PC-3 (cell line): ENCODE data around the gene PARVA. TPM values are rescaled to one million over a fixed set of nuclear protein-coding genes. Genes with fewer than 3 reads are reported as not detected.

Source experiments
- ATAC-seq: fragments of 200-7000 bp; cut with Tn5 transposase; 2 replicates; pipeline ENCODE4 v1.9.1; 2020; ENCODE audit warnings: mild to moderate bottlenecking, moderate library complexity
- BruUV-seq: library from RNA; stranded (reverse); fragments of 400-500 nt; replicated peaks from 2 replicates; lab custom pipeline; 2021; lab: Mats Ljungman, UMichigan
- CTCF ChIA-PET: fragments of 300-600 bp; sonication (Branson Sonifier 250); formaldehyde crosslinking; loops from one replicate; lab custom pipeline; 2022; ENCODE audit warnings: antibody characterized with exemption; lab: Charles Lee
- POLR2A ChIA-PET: fragments of 300-600 bp; sonication (Branson Sonifier 250); formaldehyde crosslinking; loops from one replicate; lab custom pipeline; 2022; ENCODE audit warnings: antibody characterized with exemption; ENCODE audit not compliant: unreplicated experiment; lab: Charles Lee
- DNase-seq: peaks from one replicate; pipeline ENCODE4 v3.0.0-alpha.2; 2015
- H2AFZ ChIP-seq: fragments of 300-600 bp; sonication (generic); 2 replicates; pipeline ENCODE4 v1.6.0; 2016; ENCODE audit warnings: antibody characterized with exemption, low read length
- H3F3A ChIP-seq: fragments of 300-600 bp; sonication (generic); one replicate; pipeline ENCODE4 v1.6.0; 2017; ENCODE audit warnings: antibody characterized with exemption, low read length, control low read depth, mild to moderate bottlenecking; ENCODE audit not compliant: unreplicated experiment
- H3K27ac ChIP-seq: fragments of 300-600 bp; sonication (generic); 2 replicates; pipeline ENCODE4 v1.5.1; 2016; ENCODE audit warnings: mild to moderate bottlenecking, low read length
- H3K27me3 ChIP-seq: fragments of 300-600 bp; sonication (generic); 2 replicates; pipeline ENCODE4 v1.6.1; 2016; ENCODE audit warnings: low read length, mixed read lengths
- H3K36me3 ChIP-seq: fragments of 300-600 bp; sonication (generic); 2 replicates; pipeline ENCODE4 v1.6.1; 2016; ENCODE audit warnings: low read depth, mixed run types, low read length, mixed read lengths
- H3K4me1 ChIP-seq: fragments of 300-600 bp; sonication (generic); 2 replicates; pipeline ENCODE4 v1.5.1; 2016; ENCODE audit warnings: low read length; ENCODE audit not compliant: insufficient read depth
- H3K4me2 ChIP-seq: fragments of 300-600 bp; sonication (generic); 2 replicates; pipeline ENCODE4 v1.6.0; 2016; ENCODE audit warnings: low read length
- H3K4me3 ChIP-seq: fragments of 300-600 bp; sonication (generic); 2 replicates; pipeline ENCODE4 v1.5.1; 2016; ENCODE audit warnings: mild to moderate bottlenecking, low read length, mixed read lengths
- H3K79me2 ChIP-seq: fragments of 300-600 bp; sonication (generic); 2 replicates; pipeline ENCODE4 v1.6.1; 2017; ENCODE audit warnings: low read length, mixed read lengths
- H3K9ac ChIP-seq: fragments of 300-600 bp; sonication (generic); 2 replicates; pipeline ENCODE4 v1.6.0; 2016; ENCODE audit warnings: mild to moderate bottlenecking, low read length
- H3K9me2 ChIP-seq: fragments of 300-600 bp; sonication (generic); replicated peaks from 2 replicates; pipeline ENCODE4 v1.6.1; 2016; ENCODE audit warnings: mixed run types, low read length, mixed read lengths
- H3K9me3 ChIP-seq: fragments of 300-600 bp; sonication (generic); 2 replicates; pipeline ENCODE4 v1.6.1; 2016; ENCODE audit warnings: low read length, mixed read lengths
- H4K20me1 ChIP-seq: fragments of 300-600 bp; sonication (generic); 2 replicates; pipeline ENCODE4 v1.6.1; 2016; ENCODE audit warnings: low read length, mixed read lengths
- EZH2 ChIP-seq: fragments of 300-600 bp; sonication (generic); IDR thresholded peaks from one replicate; pipeline ENCODE4 v1.6.1; 2017; ENCODE audit warnings: antibody characterized with exemption, mild to moderate bottlenecking, low read length; ENCODE audit not compliant: unreplicated experiment
- EZH2phosphoT487 ChIP-seq: fragments of 300-600 bp; sonication (generic); IDR thresholded peaks from 2 replicates; pipeline ENCODE4 v1.6.1; 2018; ENCODE audit warnings: mild to moderate bottlenecking, antibody characterized with exemption, low read length, borderline replicate concordance
- intact Hi-C: fragments of 100-400 bp; cut with micrococcal nuclease; formaldehyde crosslinking; loops from 2 replicates; pipeline ENCODE4 v1.9.0; 2023
- total RNA-seq: library from RNA; depleted of rRNA; stranded (reverse); fragments of >200 nt; gene quantifications from 2 replicates; pipeline ENCODE4 v1.2.3, GENCODE V29; 2014
- TF ChIP-seq, protein P1 (sequence below): fragments of 300-600 bp; sonication (generic); conservative IDR thresholded peaks from 2 replicates; pipeline ENCODE4 v1.5.1; 2017; ENCODE audit warnings: antibody characterized with exemption, low read depth, mild to moderate bottlenecking, low read length

The PARVA gene
- total RNA-seq, 1 experiment from 2014 or later = 13.5 TPM

DNA sequence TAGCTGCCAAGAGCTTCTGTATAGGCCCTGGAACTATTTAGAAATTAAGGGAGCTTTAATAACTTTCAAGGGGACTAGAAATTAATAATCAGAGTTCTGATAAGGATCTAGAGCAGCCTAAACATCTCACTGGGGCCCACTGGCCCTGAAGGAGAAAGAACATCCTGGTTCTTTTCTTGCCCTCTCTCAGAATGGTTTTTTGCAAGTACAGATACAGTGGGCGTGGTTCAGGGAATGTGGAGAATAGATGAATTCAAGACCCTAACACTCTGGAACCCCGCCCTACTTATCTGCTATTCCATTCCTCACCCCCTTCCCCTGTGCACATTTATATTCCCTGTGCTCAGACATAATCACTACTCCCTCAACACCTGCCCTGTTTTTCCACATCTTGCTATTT is 90.2 kb downstream of the PARVA start:
- no peak overlapping the region for H3K9ac ChIP-seq
- no peak for DNase-seq
- no peaks in the 10 kb centered on the region for H3K9me2 ChIP-seq
- intact Hi-C loops = no loop called here
- H3K27me3 ChIP-seq = no peaks in the 10 kb centered on the region
- no peak for ATAC-seq
- H2AFZ ChIP-seq = no peak overlapping the region
- H3K27ac ChIP-seq = no peak overlapping the region
- H3K79me2 ChIP-seq = no peaks in the 10 kb centered on the region
- TF ChIP-seq EZH2 = no peak
- TF ChIP-seq, protein P1, sequence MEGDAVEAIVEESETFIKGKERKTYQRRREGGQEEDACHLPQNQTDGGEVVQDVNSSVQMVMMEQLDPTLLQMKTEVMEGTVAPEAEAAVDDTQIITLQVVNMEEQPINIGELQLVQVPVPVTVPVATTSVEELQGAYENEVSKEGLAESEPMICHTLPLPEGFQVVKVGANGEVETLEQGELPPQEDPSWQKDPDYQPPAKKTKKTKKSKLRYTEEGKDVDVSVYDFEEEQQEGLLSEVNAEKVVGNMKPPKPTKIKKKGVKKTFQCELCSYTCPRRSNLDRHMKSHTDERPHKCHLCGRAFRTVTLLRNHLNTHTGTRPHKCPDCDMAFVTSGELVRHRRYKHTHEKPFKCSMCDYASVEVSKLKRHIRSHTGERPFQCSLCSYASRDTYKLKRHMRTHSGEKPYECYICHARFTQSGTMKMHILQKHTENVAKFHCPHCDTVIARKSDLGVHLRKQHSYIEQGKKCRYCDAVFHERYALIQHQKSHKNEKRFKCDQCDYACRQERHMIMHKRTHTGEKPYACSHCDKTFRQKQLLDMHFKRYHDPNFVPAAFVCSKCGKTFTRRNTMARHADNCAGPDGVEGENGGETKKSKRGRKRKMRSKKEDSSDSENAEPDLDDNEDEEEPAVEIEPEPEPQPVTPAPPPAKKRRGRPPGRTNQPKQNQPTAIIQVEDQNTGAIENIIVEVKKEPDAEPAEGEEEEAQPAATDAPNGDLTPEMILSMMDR = no peak
- no peak for TF ChIP-seq EZH2phosphoT487
- no peaks in the 10 kb centered on the region for H4K20me1 ChIP-seq
- H3K4me1 ChIP-seq = no peaks in the 10 kb centered on the region
- H3K4me3 ChIP-seq = no peak overlapping the region
- no TSS peak for BruUV-seq
- CTCF ChIA-PET = no interaction called here
- POLR2A ChIA-PET = no interaction called here
- no peaks in the 10 kb centered on the region for H3F3A ChIP-seq
- H3K36me3 ChIP-seq = peaks cover 4% of the 10 kb centered on the region; the same call in 1 of the 2 replicates
- H3K4me2 ChIP-seq = no peak overlapping the region
- no peaks in the 10 kb centered on the region for H3K9me3 ChIP-seq

DNA sequence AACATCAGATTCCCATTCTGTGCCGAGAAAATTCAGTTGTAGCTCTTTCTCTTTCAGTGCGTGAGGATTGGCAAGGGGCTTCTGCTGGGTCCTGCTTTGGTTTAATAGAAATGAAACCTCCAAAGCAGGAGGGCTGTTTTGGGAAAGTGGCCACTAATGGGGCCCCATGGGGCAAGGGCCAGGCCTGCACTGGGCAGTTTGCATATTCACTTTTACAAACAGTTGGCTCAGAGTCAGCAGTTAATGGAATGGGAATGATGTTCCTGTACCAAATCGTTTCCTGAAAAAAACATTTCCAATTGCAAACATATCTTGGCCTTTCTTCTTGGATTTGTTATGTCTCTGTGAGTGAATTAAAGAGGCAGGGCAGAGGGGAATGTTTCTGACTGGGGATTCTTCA is 92.1 kb downstream of the PARVA start:
- ChIA-PET CTCF (no interaction called here), POLR2A (no interaction called here)
- no peaks in the 10 kb centered on the region for H3K79me2 ChIP-seq
- no peak for ATAC-seq
- peaks cover under 1% of the 10 kb centered on the region; the same call in 1 of the 2 replicates for H3K36me3 ChIP-seq
- no peak for TF ChIP-seq EZH2
- no peak for TF ChIP-seq EZH2phosphoT487
- TF ChIP-seq, protein P1 = no peak
- no peak overlapping the region for H2AFZ ChIP-seq
- no peaks in the 10 kb centered on the region for H3K4me1 ChIP-seq
- no peaks in the 10 kb centered on the region for H3F3A ChIP-seq
- DNase-seq = no peak
- no peaks in the 10 kb centered on the region for H4K20me1 ChIP-seq
- no peak overlapping the region for H3K4me3 ChIP-seq
- intact Hi-C loops = no loop called here
- BruUV-seq = no TSS peak
- H3K27ac ChIP-seq = no peak overlapping the region
- H3K27me3 ChIP-seq = no peaks in the 10 kb centered on the region
- no peaks in the 10 kb centered on the region for H3K9me2 ChIP-seq
- H3K9ac ChIP-seq = no peak overlapping the region
- no peaks in the 10 kb centered on the region for H3K9me3 ChIP-seq
- H3K4me2 ChIP-seq = no peak overlapping the region

GRCh38 chr11:12470236-12470635 is 92.9 kb downstream of the PARVA start:
- Histone ChIP-seq H4K20me1 (no peaks in the 10 kb centered on the region), H3K9me2 (no peaks in the 10 kb centered on the region), H3K36me3 (no peaks in the 10 kb centered on the region), H3K4me2 (no peak overlapping the region), H3K9me3 (no peaks in the 10 kb centered on the region), H3K27ac (no peak overlapping the region), H3F3A (no peaks in the 10 kb centered on the region), H2AFZ (no peak overlapping the region), H3K9ac (no peak overlapping the region), H3K27me3 (no peaks in the 10 kb centered on the region), H3K79me2 (no peaks in the 10 kb centered on the region), H3K4me3 (no peak overlapping the region), H3K4me1 (no peaks in the 10 kb centered on the region)
- CTCF ChIA-PET = no interaction called here
- no TSS peak for BruUV-seq
- POLR2A ChIA-PET = no interaction called here
- TF ChIP-seq EZH2phosphoT487 (no peak), EZH2 (no peak)
- TF ChIP-seq, protein P1 = no peak
- ATAC-seq = no peak
- intact Hi-C loops = no loop called here
- no peak for DNase-seq
